SK-N-MC (cell line): Measurements from ENCODE around the gene KRIT1.

Experiments
- DNase-seq: peaks from one replicate; pipeline ENCODE4 v3.0.0-alpha.2; 2011; ENCODE audit warnings: low read depth, low spot score
- H3K27ac ChIP-seq: fragments of 200-600 bp; sonication (generic); 2 replicates; pipeline ENCODE4 v1.5.1; 2016; ENCODE audit warnings: mixed run types
- H3K36me3 ChIP-seq: fragments of 200-600 bp; sonication (generic); 2 replicates; pipeline ENCODE4 v1.6.1; 2017; ENCODE audit warnings: antibody characterized with exemption, low read length, mixed read lengths; ENCODE audit not compliant: insufficient read depth
- H3K4me3 ChIP-seq: fragments of 200-600 bp; sonication (generic); 2 replicates; pipeline ENCODE4 v1.5.1; 2016
- H3K9ac ChIP-seq: fragments of 200-600 bp; sonication (generic); 2 replicates; pipeline ENCODE4 v1.8.0; 2017; ENCODE audit warnings: mixed run types, mixed read lengths; ENCODE audit not compliant: insufficient read length
- H3K9me3 ChIP-seq: fragments of 200-600 bp; sonication (generic); 2 replicates; pipeline ENCODE4 v1.6.1; 2017; ENCODE audit warnings: low read depth, mild to moderate bottlenecking, antibody characterized with exemption, low read length, moderate library complexity, mixed read lengths
- EZH2 ChIP-seq: fragments of 200-600 bp; sonication (generic); IDR thresholded peaks from one replicate; pipeline ENCODE4 v1.6.1; 2017; ENCODE audit warnings: antibody characterized with exemption
- FOXP2 ChIP-seq: optimal IDR thresholded peaks from 2 replicates; pipeline ENCODE3; 2011; ENCODE audit warnings: mild to moderate bottlenecking, moderate library complexity; ENCODE audit not compliant: insufficient read depth; ENCODE audit errors: extremely low read length, control extremely low read depth
- POLR2AphosphoS5 ChIP-seq: IDR thresholded peaks from 2 replicates; pipeline ENCODE4 v1.6.1; 2012; ENCODE audit warnings: mild to moderate bottlenecking, low read depth, low read length, borderline replicate concordance

The KRIT1 gene

GRCh38 chr7:92149736-92150239, 95.9 kb downstream of the KRIT1 start:
- Histone ChIP-seq H3K4me3 (no peak overlapping the region), H3K9ac (no peak overlapping the region), H3K36me3 (no peaks in the 10 kb centered on the region), H3K9me3 (no peaks in the 10 kb centered on the region), H3K27ac (no peak overlapping the region)
- DNase-seq = no peak
- TF ChIP-seq POLR2AphosphoS5 (no peak), EZH2 (no peak), FOXP2 (no peak)
